HFFc6 (cell line): Measurements from ENCODE around the gene RGS16. TPM values are rescaled to one million over a fixed set of nuclear protein-coding genes. Genes with fewer than 3 reads are reported as not detected.

Experiments
- DNase-seq: peaks from one replicate; pipeline ENCODE4 v3.0.0-alpha.2; 2018
- H3K27ac Mint-ChIP-seq: 2 replicates; pipeline ENCODE4 v1.8.0; 2020; ENCODE audit warnings: mild to moderate bottlenecking, mixed read lengths
- H3K27me3 Mint-ChIP-seq: 2 replicates; pipeline ENCODE4 v1.8.0; 2021; ENCODE audit warnings: mild to moderate bottlenecking, moderate library complexity, mixed read lengths; ENCODE audit not compliant: insufficient read depth
- H3K36me3 Mint-ChIP-seq: 2 replicates; pipeline ENCODE4 v1.8.0; 2021; ENCODE audit warnings: low read depth, mixed read lengths
- H3K4me1 Mint-ChIP-seq: 2 replicates; pipeline ENCODE4 v1.8.0; 2020; ENCODE audit warnings: low read depth, mixed read lengths
- H3K4me3 Mint-ChIP-seq: 2 replicates; pipeline ENCODE4 v1.8.0; 2020; ENCODE audit warnings: mild to moderate bottlenecking, moderate library complexity, mixed read lengths
- H3K9me3 Mint-ChIP-seq: 2 replicates; pipeline ENCODE4 v1.8.0; 2020; ENCODE audit warnings: mild to moderate bottlenecking, mixed read lengths
- total RNA-seq, 6 experiments: library from RNA; stranded (reverse); fragmentation: NEBNext Ultra II Directional; extraction: Animal tissue kit (Norgen Biotek cat#: 25700); gene quantifications; 2 replicates in 1 of 6; 3 replicates in 5 of 6; pipeline ENCODE4 v1.2.3, GENCODE V29; 2021
- TF ChIP-seq, protein P1 (sequence below): fragments of 200-600 bp; sonication (generic); IDR thresholded peaks from 2 replicates; pipeline ENCODE4 v1.5.0; 2021; ENCODE audit warnings: antibody characterized with exemption, mild to moderate bottlenecking

The RGS16 gene
- total RNA-seq, 6 experiments from 2014 or later, result 0.31 to 0.59 (median 0.39) TPM

- H3K4me3 Mint-ChIP-seq, result no peak overlapping the region
- TF ChIP-seq, protein P1, sequence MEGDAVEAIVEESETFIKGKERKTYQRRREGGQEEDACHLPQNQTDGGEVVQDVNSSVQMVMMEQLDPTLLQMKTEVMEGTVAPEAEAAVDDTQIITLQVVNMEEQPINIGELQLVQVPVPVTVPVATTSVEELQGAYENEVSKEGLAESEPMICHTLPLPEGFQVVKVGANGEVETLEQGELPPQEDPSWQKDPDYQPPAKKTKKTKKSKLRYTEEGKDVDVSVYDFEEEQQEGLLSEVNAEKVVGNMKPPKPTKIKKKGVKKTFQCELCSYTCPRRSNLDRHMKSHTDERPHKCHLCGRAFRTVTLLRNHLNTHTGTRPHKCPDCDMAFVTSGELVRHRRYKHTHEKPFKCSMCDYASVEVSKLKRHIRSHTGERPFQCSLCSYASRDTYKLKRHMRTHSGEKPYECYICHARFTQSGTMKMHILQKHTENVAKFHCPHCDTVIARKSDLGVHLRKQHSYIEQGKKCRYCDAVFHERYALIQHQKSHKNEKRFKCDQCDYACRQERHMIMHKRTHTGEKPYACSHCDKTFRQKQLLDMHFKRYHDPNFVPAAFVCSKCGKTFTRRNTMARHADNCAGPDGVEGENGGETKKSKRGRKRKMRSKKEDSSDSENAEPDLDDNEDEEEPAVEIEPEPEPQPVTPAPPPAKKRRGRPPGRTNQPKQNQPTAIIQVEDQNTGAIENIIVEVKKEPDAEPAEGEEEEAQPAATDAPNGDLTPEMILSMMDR, result no peak
- H3K36me3 Mint-ChIP-seq, result no peaks in the 10 kb centered on the region
- peaks cover 32% of the 10 kb centered on the region for H3K4me1 Mint-ChIP-seq
- DNase-seq, result no peak
- no peak overlapping the region for H3K27ac Mint-ChIP-seq
- H3K27me3 Mint-ChIP-seq, result peaks cover 11% of the 10 kb centered on the region
- H3K9me3 Mint-ChIP-seq, result no peaks in the 10 kb centered on the region
These were observed 25.4 kb upstream of the RGS16 start for GRCh38 chr1:182629499-182630096.

- Mint-ChIP-seq H3K27ac (no peak overlapping the region), H3K4me1 (peaks cover 32% of the 10 kb centered on the region)
These were observed 24.9 kb upstream of the RGS16 start for GRCh38 chr1:182629080-182629479.

DNA sequence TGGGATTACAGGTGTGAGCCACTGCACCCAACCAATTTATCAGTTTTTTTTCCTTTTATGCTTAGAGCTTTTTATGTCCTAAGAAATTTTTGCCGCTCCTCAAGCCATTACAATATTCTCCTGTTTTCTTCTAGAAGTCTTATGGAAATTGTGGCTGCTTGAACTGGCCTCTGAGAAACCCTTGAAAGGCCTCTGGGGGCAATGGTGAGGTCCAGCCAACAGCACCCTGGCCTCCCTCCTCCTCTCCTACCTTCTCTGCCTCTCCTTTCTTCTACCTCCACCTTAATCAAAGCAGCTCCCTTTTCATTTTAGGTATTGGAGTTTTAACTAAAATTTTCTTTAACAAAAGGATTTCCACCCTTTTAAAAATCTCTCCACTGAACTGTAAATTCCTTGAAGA lies 24.5 kb upstream of the RGS16 start:
- Mint-ChIP-seq H3K27me3 (peaks cover 11% of the 10 kb centered on the region), H3K4me3 (no peak overlapping the region), H3K36me3 (no peaks in the 10 kb centered on the region), H3K27ac (no peak overlapping the region), H3K9me3 (no peaks in the 10 kb centered on the region), H3K4me1 (peaks cover 32% of the 10 kb centered on the region)
- no peak for DNase-seq
- TF ChIP-seq, protein P1, result no peak

More at GRCh38 chr1:182629080-182629479, 24.9 kb upstream of the RGS16 start:
- Mint-ChIP-seq H3K36me3 (no peaks in the 10 kb centered on the region), H3K27me3 (peaks cover 11% of the 10 kb centered on the region), H3K9me3 (no peaks in the 10 kb centered on the region), H3K4me3 (no peak overlapping the region)
- TF ChIP-seq, protein P1, result no peak
- DNase-seq, result no peak

- no peaks in the 10 kb centered on the region for H3K9me3 Mint-ChIP-seq
- no peaks in the 10 kb centered on the region for H3K36me3 Mint-ChIP-seq
- no peak overlapping the region for H3K27ac Mint-ChIP-seq
- DNase-seq, result no peak
- peaks cover 32% of the 10 kb centered on the region for H3K4me1 Mint-ChIP-seq
- no peak overlapping the region for H3K4me3 Mint-ChIP-seq
- H3K27me3 Mint-ChIP-seq, result peaks cover 11% of the 10 kb centered on the region
- TF ChIP-seq, protein P1, result no peak
These were observed 23.4 kb upstream of the RGS16 start for GRCh38 chr1:182627622-182628021.

DNA sequence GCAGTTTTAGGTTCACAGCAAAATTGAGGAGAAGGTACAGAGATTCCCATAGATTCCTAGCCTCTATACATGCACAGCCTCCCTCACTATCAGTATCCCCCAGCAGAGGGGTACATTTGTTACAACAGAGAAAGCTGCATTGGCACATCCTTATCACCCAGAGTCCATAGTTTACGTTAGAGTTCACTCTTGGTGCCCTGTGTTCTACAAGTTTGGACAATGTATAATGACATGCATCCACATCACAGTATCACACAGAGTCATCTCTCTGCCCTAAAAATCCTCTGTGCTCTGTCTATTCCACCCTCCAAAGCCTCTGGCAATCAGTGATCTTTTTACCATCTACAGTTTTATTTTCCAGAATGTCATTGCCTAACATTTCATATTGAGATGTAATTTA lies 22.3 kb upstream of the RGS16 start:
- DNase-seq, result no peak
- Mint-ChIP-seq H3K36me3 (no peaks in the 10 kb centered on the region), H3K27me3 (peaks cover 10% of the 10 kb centered on the region), H3K4me3 (no peak overlapping the region), H3K27ac (no peak overlapping the region), H3K9me3 (no peaks in the 10 kb centered on the region), H3K4me1 (peaks cover 32% of the 10 kb centered on the region)
- TF ChIP-seq, protein P1, result no peak
